Parathyroid adenoma (tissue), 2 donors: ENCODE data around the gene SLC28A1.

Source experiments
- H2AFZ ChIP-seq: fragments of 300-600 bp; sonication (generic); one replicate; pipeline ENCODE4 v1.7.0; 2017; ENCODE audit warnings: antibody characterized with exemption, mild to moderate bottlenecking
- H3K27ac ChIP-seq: fragments of 300-600 bp; sonication (generic); one replicate; pipeline ENCODE4 v1.7.0; 2017
- H3K27me3 ChIP-seq: fragments of 300-600 bp; sonication (generic); one replicate; pipeline ENCODE4 v1.7.0; 2017; ENCODE audit warnings: low read length; ENCODE audit not compliant: control insufficient read depth, insufficient read depth
- H3K36me3 ChIP-seq: fragments of 300-600 bp; sonication (generic); one replicate; pipeline ENCODE4 v1.7.0; 2017; ENCODE audit warnings: low read length; ENCODE audit not compliant: control insufficient read depth, insufficient read depth
- H3K4me1 ChIP-seq: fragments of 300-600 bp; sonication (generic); one replicate; pipeline ENCODE4 v1.7.0; 2017; ENCODE audit warnings: control low read depth
- H3K4me2 ChIP-seq: fragments of 300-600 bp; sonication (generic); one replicate; pipeline ENCODE4 v1.7.0; 2017; ENCODE audit warnings: low read length
- H3K4me3 ChIP-seq: fragments of 300-600 bp; sonication (generic); one replicate; pipeline ENCODE4 v1.7.0; 2017; ENCODE audit warnings: low read depth, low read length
- H3K79me2 ChIP-seq: fragments of 300-600 bp; sonication (generic); one replicate; pipeline ENCODE4 v1.7.0; 2017; ENCODE audit warnings: control low read depth
- H3K9ac ChIP-seq: fragments of 300-600 bp; sonication (generic); one replicate; pipeline ENCODE4 v1.7.0; 2017; ENCODE audit warnings: mild to moderate bottlenecking
- H3K9me3 ChIP-seq: fragments of 300-600 bp; sonication (generic); one replicate; pipeline ENCODE4 v1.7.0; 2017; ENCODE audit warnings: low read length; ENCODE audit not compliant: control insufficient read depth
- CTCF ChIP-seq: fragments of 300-600 bp; sonication (generic); IDR thresholded peaks from one replicate; pipeline ENCODE4 v1.7.0; 2017; ENCODE audit warnings: antibody characterized with exemption, mild to moderate bottlenecking
- donor health status: primary hyperparathyroidism.

The SLC28A1 gene

DNA sequence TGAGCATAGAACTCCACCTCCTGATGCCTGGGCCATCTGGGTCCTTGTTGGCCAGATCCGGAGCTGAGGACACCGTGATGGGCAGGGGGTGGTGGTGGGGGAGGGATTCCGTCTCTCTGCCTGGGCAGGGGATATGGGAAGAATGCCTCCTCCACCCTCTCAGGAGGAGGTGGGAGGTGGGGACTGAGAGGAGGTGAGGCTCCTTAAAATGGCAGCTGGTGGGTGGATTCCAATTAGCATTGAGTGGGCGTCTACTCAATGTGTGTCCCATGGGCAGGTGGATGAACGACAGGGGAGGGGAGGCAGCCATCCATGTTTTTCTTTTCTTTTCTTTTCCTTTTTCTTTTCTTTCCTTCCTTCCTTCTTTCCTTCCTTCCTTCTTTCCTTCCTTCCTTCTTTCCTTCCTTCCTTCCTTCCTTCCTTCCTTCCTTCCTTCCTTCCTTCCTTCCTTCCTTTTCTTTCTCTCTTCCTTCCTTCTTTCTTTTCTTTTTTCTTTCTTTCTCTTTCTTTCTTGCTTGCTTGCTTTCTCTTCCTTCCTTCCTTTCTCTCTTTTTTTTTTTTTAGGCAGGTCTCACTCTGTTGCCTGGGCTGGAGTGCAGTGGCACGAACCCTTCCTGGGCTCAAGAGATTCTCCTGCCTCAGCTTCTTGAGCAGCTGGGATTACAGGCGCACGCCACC is 5.0 kb downstream of the SLC28A1 start:
- Histone ChIP-seq H3K9ac (no peak overlapping the region), H3K4me2 (no peak overlapping the region), H3K27ac (no peak overlapping the region), H2AFZ (no peak overlapping the region), H3K4me3 (no peak overlapping the region), H3K27me3 (no peaks in the 10 kb centered on the region), H3K4me1 (no peaks in the 10 kb centered on the region), H3K79me2 (no peaks in the 10 kb centered on the region), H3K36me3 (no peaks in the 10 kb centered on the region), H3K9me3 (no peaks in the 10 kb centered on the region)
- TF ChIP-seq CTCF = no peak

DNA sequence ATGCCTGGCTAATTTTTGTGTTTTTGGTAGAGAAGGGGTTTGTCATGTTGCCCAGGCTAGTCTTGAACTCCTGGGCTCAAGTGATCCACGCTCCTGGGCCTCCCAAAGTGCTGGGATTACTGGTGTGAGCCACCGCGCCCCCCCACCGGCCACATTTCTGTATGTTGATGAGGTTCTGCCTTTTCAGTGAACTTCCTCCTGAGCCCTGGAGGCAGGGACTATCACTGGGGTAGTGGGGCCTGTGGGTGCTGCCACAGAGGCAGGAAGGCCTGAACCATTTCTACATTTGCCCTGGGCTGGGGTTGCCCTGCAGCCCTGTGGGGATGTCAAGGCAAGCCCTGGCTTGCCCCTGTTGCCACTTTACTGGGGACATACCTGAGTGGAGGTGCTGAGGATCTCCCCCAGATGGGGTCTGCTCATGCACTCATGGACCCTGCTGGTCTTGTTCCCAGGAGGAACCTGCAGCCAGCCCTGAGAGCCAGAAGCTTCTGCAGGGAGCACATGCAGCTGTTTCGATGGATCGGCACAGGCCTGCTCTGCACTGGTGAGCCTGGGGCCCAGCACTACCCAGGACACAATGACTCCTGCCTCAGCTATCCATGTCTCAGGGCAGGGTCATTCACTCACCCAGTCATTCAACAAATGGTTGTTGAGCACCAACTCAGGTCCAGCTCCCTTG is 5.7 kb downstream of the SLC28A1 start:
- Histone ChIP-seq H3K4me1 (no peaks in the 10 kb centered on the region), H3K79me2 (no peaks in the 10 kb centered on the region), H3K4me2 (no peak overlapping the region), H3K36me3 (no peaks in the 10 kb centered on the region), H3K4me3 (no peak overlapping the region), H3K9me3 (no peaks in the 10 kb centered on the region), H3K9ac (no peak overlapping the region), H3K27me3 (no peaks in the 10 kb centered on the region), H2AFZ (no peak overlapping the region), H3K27ac (no peak overlapping the region)
- no peak for TF ChIP-seq CTCF

GRCh38 chr15:84890670-84891162 is 6.3 kb downstream of the SLC28A1 start:
- no peak overlapping the region for H3K9ac ChIP-seq
- H3K4me1 ChIP-seq = no peaks in the 10 kb centered on the region
- H3K9me3 ChIP-seq = no peaks in the 10 kb centered on the region
- no peak overlapping the region for H3K4me2 ChIP-seq
- no peak for TF ChIP-seq CTCF
- no peaks in the 10 kb centered on the region for H3K36me3 ChIP-seq
- H3K27ac ChIP-seq = no peak overlapping the region
- no peaks in the 10 kb centered on the region for H3K27me3 ChIP-seq
- no peak overlapping the region for H3K4me3 ChIP-seq
- H3K79me2 ChIP-seq = no peaks in the 10 kb centered on the region
- H2AFZ ChIP-seq = no peak overlapping the region

DNA sequence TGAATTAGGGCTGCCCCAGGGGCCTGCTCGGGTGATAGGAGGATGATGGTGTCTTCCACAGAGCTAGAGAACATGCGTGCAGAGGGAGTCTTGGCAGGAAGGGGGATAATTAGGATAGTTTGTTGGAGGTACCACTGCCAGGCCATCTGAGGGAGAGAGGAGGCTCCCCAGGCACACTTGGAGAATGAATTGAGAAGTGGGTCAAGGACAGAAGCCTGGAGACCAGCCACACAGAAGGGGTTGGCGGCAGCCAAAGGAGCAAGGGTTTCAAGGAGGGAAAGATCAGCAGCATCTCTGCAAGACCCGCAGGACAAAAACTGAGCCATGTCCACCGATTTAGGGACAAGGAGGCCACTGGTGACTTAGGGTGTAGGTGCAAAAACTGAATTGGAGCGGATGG is 6.9 kb downstream of the SLC28A1 start:
- H3K27ac ChIP-seq = no peak overlapping the region
- no peaks in the 10 kb centered on the region for H3K4me1 ChIP-seq
- no peak overlapping the region for H2AFZ ChIP-seq
- no peak overlapping the region for H3K9ac ChIP-seq
- no peak for TF ChIP-seq CTCF
- no peaks in the 10 kb centered on the region for H3K36me3 ChIP-seq
- no peaks in the 10 kb centered on the region for H3K27me3 ChIP-seq
- no peak overlapping the region for H3K4me3 ChIP-seq
- H3K79me2 ChIP-seq = no peaks in the 10 kb centered on the region
- H3K4me2 ChIP-seq = no peak overlapping the region
- H3K9me3 ChIP-seq = no peaks in the 10 kb centered on the region
